A673 (cell line): ENCODE results near the gene FNDC10. TPM values are rescaled to one million over a fixed set of nuclear protein-coding genes. Genes with fewer than 3 reads are reported as not detected.

Experiments
- BruUV-seq: library from RNA; stranded (reverse); fragments of 400-500 nt; replicated peaks from 2 replicates; lab custom pipeline; 2021; lab: Mats Ljungman, UMichigan
- CTCF ChIA-PET: fragments of 300-600 bp; sonication (Branson Sonifier 250); formaldehyde crosslinking; loops from one replicate; lab custom pipeline; 2022; ENCODE audit warnings: antibody characterized with exemption; lab: Charles Lee
- POLR2A ChIA-PET: fragments of 300-600 bp; sonication (Branson Sonifier 250); formaldehyde crosslinking; loops from one replicate; lab custom pipeline; 2022; ENCODE audit warnings: antibody characterized with exemption; ENCODE audit not compliant: low non-redundant PET; lab: Charles Lee
- DNase-seq: peaks from one replicate; pipeline ENCODE4 v3.0.0-alpha.2; 2015; ENCODE audit warnings: low spot score
- H3K27ac ChIP-seq: fragments of 200-600 bp; sonication (generic); 2 replicates; pipeline ENCODE4 v1.5.1; 2016; ENCODE audit warnings: mixed run types, low read depth, mild to moderate bottlenecking, mixed read lengths, antibody characterized with exemption, low read length; ENCODE audit not compliant: poor library complexity, severe bottlenecking
- H3K27me3 ChIP-seq: fragments of 200-600 bp; sonication (generic); replicated peaks from 2 replicates; pipeline ENCODE4 v1.6.1; 2017; ENCODE audit warnings: mixed run types, low read depth, mild to moderate bottlenecking, mixed read lengths, antibody characterized with exemption, low read length; ENCODE audit not compliant: insufficient read depth, poor library complexity
- H3K36me3 ChIP-seq: fragments of 200-600 bp; sonication (generic); 2 replicates; pipeline ENCODE4 v1.6.1; 2016; ENCODE audit warnings: mixed run types, mild to moderate bottlenecking, mixed read lengths, antibody characterized with exemption, low read length; ENCODE audit not compliant: insufficient read depth, poor library complexity, severe bottlenecking
- H3K4me1 ChIP-seq: fragments of 200-600 bp; sonication (generic); 2 replicates; pipeline ENCODE4 v1.6.1; 2017; ENCODE audit warnings: mixed run types, mild to moderate bottlenecking, mixed read lengths, antibody characterized with exemption, low read length; ENCODE audit not compliant: insufficient read depth, poor library complexity, severe bottlenecking
- H3K4me3 ChIP-seq: fragments of 200-600 bp; sonication (generic); 2 replicates; pipeline ENCODE4 v1.5.1; 2016; ENCODE audit warnings: low read depth, mixed run types, mild to moderate bottlenecking, mixed read lengths, low read length; ENCODE audit not compliant: poor library complexity, severe bottlenecking
- H3K9me3 ChIP-seq: fragments of 200-600 bp; sonication (generic); 2 replicates; pipeline ENCODE4 v1.6.1; 2016; ENCODE audit warnings: mixed run types, low read depth, mild to moderate bottlenecking, mixed read lengths, antibody characterized with exemption, low read length; ENCODE audit not compliant: poor library complexity, severe bottlenecking
- CTCF ChIP-seq: fragments of 300-800, 200-600 bp; sonication (generic); conservative IDR thresholded peaks from 2 replicates; pipeline ENCODE4 v1.5.1; 2017; ENCODE audit warnings: low read depth, mild to moderate bottlenecking, antibody characterized with exemption, low read length, moderate library complexity, mixed read lengths
- EZH2 ChIP-seq: fragments of 200-600 bp; sonication (generic); IDR thresholded peaks from 2 replicates; pipeline ENCODE4 v1.6.1; 2017; ENCODE audit warnings: borderline replicate concordance, low read depth, mild to moderate bottlenecking, mixed read lengths, antibody characterized with exemption, low read length; ENCODE audit not compliant: poor library complexity, severe bottlenecking
- intact Hi-C: fragments of 100-400 bp; cut with micrococcal nuclease; formaldehyde crosslinking; loops from one replicate; pipeline ENCODE4 v1.10.0; 2022; ENCODE audit not compliant: unreplicated experiment
- total RNA-seq: library from RNA; stranded (reverse); gene quantifications from 2 replicates; pipeline ENCODE4 v1.2.3, GENCODE V29; 2021

FNDC10 gene
- total RNA-seq, 1 experiment from 2014 or later: 1.7 TPM

- Histone ChIP-seq H3K4me1 (no peaks in the 10 kb centered on the region), H3K27ac (no peak overlapping the region), H3K9me3 (no peaks in the 10 kb centered on the region), H3K27me3 (no peaks in the 10 kb centered on the region), H3K4me3 (no peak overlapping the region), H3K36me3 (no peaks in the 10 kb centered on the region)
- POLR2A ChIA-PET: no interaction called here
- BruUV-seq: no TSS peak
- intact Hi-C loops: no loop called here
- CTCF ChIA-PET: no interaction called here
- TF ChIP-seq CTCF (no peak), EZH2 (no peak)
- DNase-seq: no peak
These were observed 3.1 kb upstream of the FNDC10 start for GRCh38 chr1:1602968-1603506.

- BruUV-seq: no TSS peak
- POLR2A ChIA-PET: no interaction called here
- Histone ChIP-seq H3K27ac (no peak overlapping the region), H3K9me3 (no peaks in the 10 kb centered on the region), H3K36me3 (no peaks in the 10 kb centered on the region), H3K4me3 (no peak overlapping the region), H3K4me1 (no peaks in the 10 kb centered on the region), H3K27me3 (no peaks in the 10 kb centered on the region)
- no peak for DNase-seq
- CTCF ChIA-PET: no interaction called here
- TF ChIP-seq EZH2 (no peak), CTCF (no peak)
- intact Hi-C loops: no loop called here
These were observed 2.5 kb upstream of the FNDC10 start for GRCh38 chr1:1602304-1602967.

GRCh38 chr1:1601564-1602303 is 1.8 kb upstream of the FNDC10 start:
- BruUV-seq: no TSS peak
- Histone ChIP-seq H3K9me3 (no peaks in the 10 kb centered on the region), H3K4me3 (no peak overlapping the region), H3K27ac (no peak overlapping the region), H3K36me3 (no peaks in the 10 kb centered on the region), H3K4me1 (no peaks in the 10 kb centered on the region), H3K27me3 (no peaks in the 10 kb centered on the region)
- CTCF ChIA-PET: no interaction called here
- intact Hi-C loops: no loop called here
- DNase-seq: no peak
- POLR2A ChIA-PET: no interaction called here
- TF ChIP-seq EZH2 (no peak), CTCF (no peak)
